Fibroblast of skin of back (primary cell): Measurements from ENCODE around the gene PIGT.

ENCODE experiments used
- DNase-seq: peaks from one replicate; pipeline ENCODE4 v3.0.0-alpha.2; 2013

The PIGT gene

GRCh38 chr20:45400346-45401031 is 15.5 kb upstream of the PIGT start:
- DNase-seq, result no peak

GRCh38 chr20:45402946-45403345 is 13.0 kb upstream of the PIGT start:
- DNase-seq, result no peak

- no peak for DNase-seq
Measured at GRCh38 chr20:45404438-45404837, 11.5 kb upstream of the PIGT start.

- peak; percentile 33 for DNase-seq
Measured at GRCh38 chr20:45405571-45406259, 10.2 kb upstream of the PIGT start.

- peak; percentile 70 for DNase-seq
Measured at GRCh38 chr20:45406260-45407066, 9.5 kb upstream of the PIGT start.

DNA sequence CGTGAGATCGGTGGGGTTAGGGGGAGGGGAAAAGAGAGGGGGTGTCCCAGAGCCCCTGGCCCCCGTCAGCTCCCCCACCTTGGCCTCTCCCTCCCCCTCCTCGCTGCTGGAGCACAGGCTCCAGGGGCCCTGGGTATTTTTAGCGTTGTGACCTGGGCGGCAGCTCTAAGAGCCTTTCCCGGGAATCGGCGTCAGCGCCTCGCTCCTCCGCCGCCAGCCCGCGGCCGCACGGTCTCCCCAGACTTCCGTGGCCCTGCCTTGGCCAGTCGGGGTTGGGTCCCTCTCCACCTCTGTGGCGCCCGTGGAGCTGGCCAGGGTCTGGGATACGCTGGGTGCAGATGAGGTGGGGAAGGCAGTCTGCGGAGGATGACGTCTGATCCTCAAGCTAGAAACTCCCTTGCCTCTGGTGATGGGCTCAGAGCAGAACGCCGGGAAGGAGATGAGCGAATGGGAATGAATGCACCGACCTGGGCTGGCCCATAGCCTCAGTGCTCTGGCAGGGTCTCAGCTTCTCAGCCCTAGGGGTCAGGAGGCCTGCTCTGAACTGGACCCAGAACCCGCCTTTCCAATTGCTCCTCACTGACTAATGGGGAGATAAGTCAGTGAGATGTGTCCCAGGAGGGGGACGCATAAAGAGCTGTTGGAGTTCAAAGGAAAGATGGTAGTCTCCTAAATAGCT is 8.7 kb upstream of the PIGT start:
- DNase-seq, result peak; percentile 51

DNA sequence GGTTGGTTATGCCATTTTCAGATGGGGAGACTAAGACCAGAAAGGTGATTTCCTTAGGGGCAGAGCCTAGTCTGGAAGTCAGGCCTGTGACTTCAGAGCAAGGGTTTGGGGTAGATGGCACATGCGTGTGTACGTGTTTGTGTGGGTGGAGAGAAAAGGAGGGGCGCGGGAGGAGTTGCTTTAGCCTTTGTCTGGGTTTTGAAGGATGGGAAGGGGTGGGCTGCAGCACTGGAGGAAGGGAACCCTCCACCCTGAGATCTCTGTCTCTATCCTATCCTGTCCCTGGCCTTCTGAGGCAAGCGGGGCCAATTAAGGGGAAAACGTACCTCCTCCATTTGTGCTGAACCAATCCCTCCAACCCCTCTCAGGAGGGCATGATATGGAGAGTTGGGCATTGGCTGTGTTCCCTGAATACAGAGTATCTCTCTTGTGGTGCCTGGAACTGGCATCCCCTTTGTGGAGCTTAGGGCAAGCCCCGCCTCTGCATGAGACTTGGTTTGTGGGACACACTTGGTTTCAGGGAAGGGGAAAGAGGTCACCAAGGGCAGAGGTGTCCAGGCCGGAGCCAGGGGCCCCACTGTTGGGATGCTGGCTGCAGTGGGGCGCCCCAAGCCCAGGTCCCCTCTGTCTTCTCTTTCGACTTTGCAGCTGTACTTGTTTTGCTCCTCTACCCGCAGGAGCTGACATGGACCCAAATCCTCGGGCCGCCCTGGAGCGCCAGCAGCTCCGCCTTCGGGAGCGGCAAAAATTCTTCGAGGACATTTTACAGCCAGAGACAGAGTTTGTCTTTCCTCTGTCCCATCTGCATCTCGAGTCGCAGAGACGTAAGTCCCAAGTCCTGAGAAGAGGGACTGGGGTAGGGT is 7.9 kb upstream of the PIGT start, which contains the start of gene DBNDD2:
Gene DBNDD2, plus strand, starts transcription at position 507 of the 863 bp plus-strand sequence. Its CDS starts 179 bp downstream, at position 686.
- DNase-seq, result no peak

DNA sequence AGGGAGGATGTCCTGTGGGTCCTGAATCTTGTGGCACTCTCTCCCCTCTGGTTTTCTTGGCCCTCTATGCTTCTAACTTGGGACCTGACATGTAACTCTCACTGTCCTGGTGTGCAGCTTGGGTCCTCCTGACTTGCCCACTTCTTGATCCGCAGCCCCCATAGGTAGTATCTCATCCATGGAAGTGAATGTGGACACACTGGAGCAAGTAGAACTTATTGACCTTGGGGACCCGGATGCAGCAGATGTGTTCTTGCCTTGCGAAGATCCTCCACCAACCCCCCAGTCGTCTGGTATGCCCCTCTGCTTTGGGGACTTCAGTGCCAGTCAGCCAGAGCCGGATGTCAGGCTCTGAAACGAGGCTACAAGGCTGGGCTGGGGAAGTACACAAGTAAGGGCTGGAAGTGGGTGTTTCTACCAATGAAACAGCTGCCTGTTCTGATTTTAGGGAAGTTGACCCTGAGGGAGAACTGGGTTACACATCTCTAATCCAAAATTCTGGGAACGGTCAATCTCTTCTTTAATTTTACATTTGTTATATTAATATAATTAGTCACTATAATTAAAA is 7.2 kb upstream of the PIGT start:
- DNase-seq, result no peak

DNA sequence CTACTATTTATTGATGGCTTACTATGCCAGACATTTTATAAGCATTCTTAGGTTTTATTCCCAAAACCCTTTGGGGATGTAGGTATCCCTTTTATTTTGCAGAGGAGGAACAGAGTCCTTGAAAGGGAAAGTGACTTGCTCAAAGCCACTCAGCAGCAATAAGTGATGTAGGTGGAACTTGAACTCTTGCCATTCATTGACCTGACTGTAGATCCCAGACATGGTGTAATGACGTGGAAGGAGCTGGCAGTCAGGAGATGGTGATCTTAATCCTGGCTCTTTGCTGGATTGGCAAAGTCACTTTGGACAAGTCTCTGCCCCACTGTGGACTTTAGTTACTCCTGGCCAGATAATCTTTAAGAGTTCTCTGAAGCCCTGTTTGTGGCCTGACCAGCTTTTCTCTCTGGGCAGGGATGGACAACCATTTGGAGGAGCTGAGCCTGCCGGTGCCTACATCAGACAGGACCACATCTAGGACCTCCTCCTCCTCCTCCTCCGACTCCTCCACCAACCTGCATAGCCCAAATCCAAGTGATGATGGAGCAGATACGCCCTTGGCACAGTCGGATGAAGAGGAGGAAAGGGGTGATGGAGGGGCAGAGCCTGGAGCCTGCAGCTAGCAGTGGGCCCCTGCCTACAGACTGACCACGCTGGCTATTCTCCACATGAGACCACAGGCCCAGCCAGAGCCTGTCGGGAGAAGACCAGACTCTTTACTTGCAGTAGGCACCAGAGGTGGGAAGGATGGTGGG is 6.2 kb upstream of the PIGT start:
- no peak for DNase-seq

DNA sequence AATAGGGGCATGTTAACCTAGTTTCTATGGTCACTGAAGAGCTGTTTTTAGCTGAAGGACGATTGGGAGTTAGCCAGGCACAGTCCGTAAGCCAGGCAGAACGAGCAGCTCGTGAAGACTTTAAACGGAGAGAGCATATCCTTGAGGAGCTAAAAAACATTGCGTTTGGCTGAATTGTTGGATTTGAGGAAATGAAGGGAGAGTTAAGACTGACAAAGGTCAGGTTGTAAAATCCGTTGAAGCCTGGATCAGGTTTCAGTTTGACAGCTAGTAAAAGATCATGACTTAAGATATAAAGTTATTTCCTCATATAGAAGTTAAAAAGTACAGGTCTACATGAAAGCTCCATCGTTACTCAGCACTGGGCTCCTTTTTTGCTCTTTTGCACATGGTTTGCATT is 5.1 kb upstream of the PIGT start:
- no peak for DNase-seq

GRCh38 chr20:45412653-45413052 is 3.3 kb upstream of the PIGT start:
- no peak for DNase-seq

DNA sequence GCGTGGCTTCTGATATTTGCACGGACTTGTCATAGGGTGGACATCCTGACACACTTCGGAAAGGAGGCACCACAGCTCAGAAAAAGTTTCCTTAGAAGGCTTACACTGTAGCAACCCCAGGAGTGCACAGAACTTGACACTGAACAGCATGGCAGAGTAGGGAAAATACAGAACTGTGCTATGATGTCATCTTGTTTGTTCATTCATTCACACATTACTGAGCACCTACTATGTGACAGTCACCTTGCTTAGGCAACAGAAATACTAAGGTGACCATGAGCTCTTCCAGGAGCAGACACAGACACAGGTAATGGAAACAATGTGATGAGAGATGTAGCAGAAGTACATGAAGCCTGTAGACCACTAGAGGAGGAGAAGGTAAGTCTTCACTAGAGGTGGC is 2.5 kb upstream of the PIGT start:
- no peak for DNase-seq

GRCh38 chr20:45416917-45417316 is 976 bp downstream of the PIGT start:
- no peak for DNase-seq

DNA sequence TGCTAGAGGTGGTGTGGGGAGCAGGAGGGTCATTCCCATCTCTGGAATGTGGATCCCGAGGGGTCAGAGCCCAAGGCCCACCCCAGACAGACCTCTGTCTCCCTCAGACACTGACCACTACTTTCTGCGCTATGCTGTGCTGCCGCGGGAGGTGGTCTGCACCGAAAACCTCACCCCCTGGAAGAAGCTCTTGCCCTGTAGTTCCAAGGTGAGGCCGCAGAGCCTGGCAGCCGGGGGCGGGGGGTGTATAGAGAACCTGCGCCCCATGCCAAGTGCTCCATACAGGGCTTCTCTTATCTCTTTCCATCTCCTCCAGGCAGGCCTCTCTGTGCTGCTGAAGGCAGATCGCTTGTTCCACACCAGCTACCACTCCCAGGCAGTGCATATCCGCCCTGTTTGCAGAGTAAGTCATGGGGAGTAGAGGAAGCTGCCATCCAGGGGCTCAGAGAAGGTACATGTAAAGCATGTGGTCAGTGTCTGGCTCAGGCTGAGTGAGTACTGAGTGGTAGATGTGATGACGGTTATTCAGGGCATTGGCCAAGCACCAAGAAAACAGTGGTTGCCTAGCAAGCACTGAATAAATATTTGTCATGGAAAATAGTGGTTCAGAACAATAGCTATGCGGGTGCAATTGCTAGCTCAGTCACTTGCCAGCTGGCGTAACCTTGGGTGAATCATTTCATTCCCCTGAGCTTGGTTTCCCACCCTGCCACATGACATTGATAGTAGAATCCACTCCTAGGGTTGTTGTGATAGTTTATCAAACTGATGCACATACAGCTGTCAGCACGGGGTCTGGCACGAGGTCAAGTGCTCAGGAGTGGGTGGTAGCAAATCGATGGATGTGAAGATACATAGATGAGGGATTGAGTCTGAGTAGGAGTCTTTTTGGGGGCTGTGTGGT is 3.5 kb downstream of the PIGT start:
- peak; percentile 73 for DNase-seq

DNA sequence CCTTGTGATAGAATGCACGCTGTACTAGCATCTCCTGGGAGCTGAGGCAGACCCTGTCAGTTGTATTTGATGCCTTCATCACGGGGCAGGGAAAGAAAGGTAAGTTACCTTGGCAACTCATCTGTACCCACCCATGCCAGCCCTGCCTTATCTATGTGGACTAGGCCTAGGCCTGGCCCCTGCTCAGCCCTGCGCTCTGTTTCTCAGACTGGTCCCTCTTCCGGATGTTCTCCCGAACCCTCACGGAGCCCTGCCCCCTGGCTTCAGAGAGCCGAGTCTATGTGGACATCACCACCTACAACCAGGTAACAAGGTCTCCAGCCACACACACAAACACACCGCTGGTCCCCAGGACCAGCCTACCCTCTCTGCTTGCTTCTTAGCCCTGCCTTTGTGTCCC is 4.2 kb downstream of the PIGT start:
- no peak for DNase-seq

DNA sequence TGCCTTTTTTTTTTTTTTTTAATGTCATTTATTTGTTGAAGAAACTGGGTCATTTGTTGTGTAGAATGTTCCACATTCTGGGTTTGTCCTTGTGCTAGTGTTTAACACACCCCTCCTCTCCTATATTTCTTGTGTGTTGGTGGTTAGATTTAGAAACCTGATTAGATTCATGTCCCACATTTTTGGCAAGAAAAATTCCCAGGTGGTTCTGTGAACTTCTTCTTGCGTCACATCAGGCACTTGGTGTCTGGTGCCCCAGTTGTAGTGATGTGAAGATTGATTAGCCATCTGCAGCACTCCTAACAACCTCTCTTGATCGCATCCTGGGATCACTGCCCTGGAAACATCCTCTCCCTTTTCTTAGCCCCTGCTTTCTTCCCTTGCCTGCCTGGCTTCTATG is 7.8 kb downstream of the PIGT start:
- no peak for DNase-seq

GRCh38 chr20:45425561-45425960 is 9.6 kb downstream of the PIGT start:
- no peak for DNase-seq

DNA sequence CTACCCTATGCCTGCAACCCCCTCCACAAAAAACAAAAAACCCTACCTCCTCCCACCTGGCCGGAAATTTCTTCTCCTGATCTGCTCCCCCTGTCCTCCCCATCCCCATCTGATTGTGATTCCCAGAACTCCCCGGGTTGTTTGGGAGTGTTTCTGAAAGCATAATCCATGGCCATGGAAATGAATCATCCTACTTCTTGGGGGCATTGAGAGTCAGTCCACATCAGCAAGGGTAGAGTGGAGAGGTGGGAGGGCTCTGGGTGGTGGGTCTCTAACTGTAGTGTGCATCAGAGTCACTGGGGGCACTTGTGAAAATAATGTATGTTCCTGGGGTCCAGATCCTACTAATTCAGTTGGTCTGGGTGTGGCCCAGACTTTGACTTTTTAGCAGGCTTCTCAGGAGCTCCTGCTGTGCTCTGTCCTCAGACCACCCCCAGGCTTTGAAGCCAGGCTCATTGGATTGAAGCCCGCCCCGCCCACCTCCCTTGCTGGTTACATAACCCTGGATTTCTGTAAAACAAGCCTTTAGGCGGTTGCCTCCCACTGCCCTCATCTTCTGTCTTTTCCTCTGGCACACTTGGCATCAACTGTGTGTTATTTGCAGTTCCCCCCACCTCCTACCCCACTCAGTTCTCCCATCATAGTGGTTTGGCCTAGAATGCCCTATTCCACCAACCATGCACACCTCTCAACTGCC is 10.5 kb downstream of the PIGT start:
- DNase-seq, result no peak
